K562 (cell line): Measurements from ENCODE around the gene CELA3A. TPM values are rescaled to one million over a fixed set of nuclear protein-coding genes. Genes with fewer than 3 reads are reported as not detected.

Experiments
- ARNT ChIP-seq, 2 experiments: fragments of 450-650 bp; IDR thresholded peaks; 2 replicates each; pipeline ENCODE4 v1.6.1; 2016; ENCODE audit warnings: mild to moderate bottlenecking in 1 of 2
- COPS2 ChIP-seq: fragments of 450-650 bp; conservative IDR thresholded peaks from 2 replicates; pipeline ENCODE4 v1.6.1; 2016; ENCODE audit warnings: mild to moderate bottlenecking, moderate library complexity
- DIDO1 ChIP-seq: fragments of 450-650 bp; IDR thresholded peaks from 2 replicates; pipeline ENCODE4 v1.6.1; 2016; ENCODE audit warnings: low read depth, missing biosample characterization, missing genetic modification characterization
- ETV1 ChIP-seq: fragments of 450-650 bp; conservative IDR thresholded peaks from 2 replicates; pipeline ENCODE4 v1.6.1; 2016; ENCODE audit warnings: missing genetic modification characterization, control low read depth, low read depth, missing compliant biosample characterization
- FOXJ3 ChIP-seq: sonication (generic); formaldehyde crosslinking; IDR thresholded peaks from 2 replicates; pipeline ENCODE4 v1.4.0; 2020; ENCODE audit warnings: mild to moderate bottlenecking, missing genetic modification reagents
- IRF2 ChIP-seq: sonication (generic); formaldehyde crosslinking; IDR thresholded peaks from 2 replicates; pipeline ENCODE4 v1.8.1; 2022; ENCODE audit warnings: mild to moderate bottlenecking, missing genetic modification reagents
- NR4A1 ChIP-seq, 2 experiments: fragments of 250-450 bp in 1 of 2; fragments of 450-650 bp in 1 of 2; sonication (Bioruptor Pico) in 1 of 2; IDR thresholded peaks; 2 replicates each; pipeline versions ENCODE4 v1.4.0 to v1.6.1; 2016 to 2020; ENCODE audit warnings: mild to moderate bottlenecking in 2 of 2, missing compliant biosample characterization in 1 of 2, missing genetic modification characterization in 1 of 2, moderate library complexity in 1 of 2
- PTRF ChIP-seq: fragments of 450-650 bp; IDR thresholded peaks from 2 replicates; pipeline ENCODE4 v1.6.1; 2016; ENCODE audit warnings: mild to moderate bottlenecking, missing genetic modification characterization, missing compliant biosample characterization
- RBM15 ChIP-seq: fragments of 200-400 bp; formaldehyde crosslinking; IDR thresholded peaks from 2 replicates; pipeline ENCODE4 v1.6.1; 2018; ENCODE audit warnings: mild to moderate bottlenecking, low read length, moderate library complexity; ENCODE audit not compliant: insufficient read depth
- SRF ChIP-seq, 2 experiments: fragments of 250-450, 450-650 bp in 1 of 2; sonication (Bioruptor Pico) in 1 of 2; sonication (generic) in 1 of 2; formaldehyde crosslinking; IDR thresholded peaks; 2 replicates each; pipeline versions ENCODE4 v1.5.0 to v1.5.1; 2020 to 2022; ENCODE audit warnings: mild to moderate bottlenecking in 1 of 2, missing genetic modification reagents in 1 of 2
- TEAD2 ChIP-seq: fragments of 450-650 bp; IDR thresholded peaks from 2 replicates; pipeline ENCODE4 v1.6.1; 2016; ENCODE audit warnings: missing genetic modification characterization, control low read depth, missing compliant biosample characterization
- USF1 ChIP-seq: sonication (generic); formaldehyde crosslinking; IDR thresholded peaks from 2 replicates; pipeline ENCODE4 v1.9.0; 2022; ENCODE audit warnings: mild to moderate bottlenecking, missing genetic modification reagents
- ZBTB5 ChIP-seq: fragments of 450-650 bp; IDR thresholded peaks from 2 replicates; pipeline ENCODE4 v1.6.1; 2017; ENCODE audit warnings: antibody characterized with exemption
- ZBTB8A ChIP-seq: fragments of 450-650 bp; IDR thresholded peaks from 2 replicates; pipeline ENCODE4 v1.6.1; 2018; ENCODE audit warnings: mild to moderate bottlenecking, moderate library complexity; ENCODE audit not compliant: partially characterized antibody
- ZNF280B ChIP-seq: fragments of 250-450 bp; sonication (Bioruptor Pico); IDR thresholded peaks from 2 replicates; pipeline ENCODE4 v1.5.1; 2021; ENCODE audit warnings: mild to moderate bottlenecking
- ZNF436 ChIP-seq: fragments of 250-450, 450-650 bp; sonication (Bioruptor Pico); formaldehyde crosslinking; IDR thresholded peaks from 2 replicates; pipeline ENCODE4 v1.7.0; 2020; ENCODE audit warnings: mild to moderate bottlenecking
- polyA plus RNA-seq, 8 experiments: library from polyadenylated mRNA; depleted of rRNA in 4 of 8; stranded (reverse) in 5 of 8; unstranded in 3 of 8; fragments of >200 nt; fragmentation: Nextera tagmentation in 2 of 8; fragmentation: Illumina TruSeq in 1 of 8; extraction: Ambion mirVana in 2 of 8; extraction: Trizol in 1 of 8; gene quantifications; 2 replicates each; pipeline versions ENCODE4 v1.2.1 to v1.2.3, GENCODE V29; 2011 to 2014; ENCODE audit warnings: inconsistent platforms in 1 of 8, missing spikeins in 1 of 8
- total RNA-seq, 7 experiments: library from RNA; depleted of rRNA in 6 of 7; stranded (reverse); fragments of >200 nt in 6 of 7; fragmentation: Illumina TruSeq in 2 of 7; extraction: Trizol in 2 of 7; gene quantifications; 2 replicates each; pipeline versions ENCODE4 v1.2.1 to v1.2.3, GENCODE V29; 2011 to 2021; ENCODE audit warnings: low replicate concordance in 1 of 7
- TF ChIP-seq, protein P1 (sequence below): sonication (generic); formaldehyde crosslinking; IDR thresholded peaks from 2 replicates; pipeline ENCODE4 v1.8.0; 2022; ENCODE audit warnings: missing genetic modification reagents, mild to moderate bottlenecking, moderate library complexity, borderline replicate concordance
- TF ChIP-seq, protein P2 (sequence below): fragments of 250-450 bp; sonication (Bioruptor Pico); IDR thresholded peaks from 2 replicates; pipeline ENCODE4 v1.8.0; 2021; ENCODE audit warnings: borderline replicate concordance, mild to moderate bottlenecking, moderate library complexity; ENCODE audit not compliant: poor library complexity, severe bottlenecking

CELA3A gene
- total and polyA plus RNA-seq, 9 of the 15 experiments (the other 6 are each of a cell fraction or from before 2014, with no cell fraction given) = 5.4 TPM; not detected in 8

DNA sequence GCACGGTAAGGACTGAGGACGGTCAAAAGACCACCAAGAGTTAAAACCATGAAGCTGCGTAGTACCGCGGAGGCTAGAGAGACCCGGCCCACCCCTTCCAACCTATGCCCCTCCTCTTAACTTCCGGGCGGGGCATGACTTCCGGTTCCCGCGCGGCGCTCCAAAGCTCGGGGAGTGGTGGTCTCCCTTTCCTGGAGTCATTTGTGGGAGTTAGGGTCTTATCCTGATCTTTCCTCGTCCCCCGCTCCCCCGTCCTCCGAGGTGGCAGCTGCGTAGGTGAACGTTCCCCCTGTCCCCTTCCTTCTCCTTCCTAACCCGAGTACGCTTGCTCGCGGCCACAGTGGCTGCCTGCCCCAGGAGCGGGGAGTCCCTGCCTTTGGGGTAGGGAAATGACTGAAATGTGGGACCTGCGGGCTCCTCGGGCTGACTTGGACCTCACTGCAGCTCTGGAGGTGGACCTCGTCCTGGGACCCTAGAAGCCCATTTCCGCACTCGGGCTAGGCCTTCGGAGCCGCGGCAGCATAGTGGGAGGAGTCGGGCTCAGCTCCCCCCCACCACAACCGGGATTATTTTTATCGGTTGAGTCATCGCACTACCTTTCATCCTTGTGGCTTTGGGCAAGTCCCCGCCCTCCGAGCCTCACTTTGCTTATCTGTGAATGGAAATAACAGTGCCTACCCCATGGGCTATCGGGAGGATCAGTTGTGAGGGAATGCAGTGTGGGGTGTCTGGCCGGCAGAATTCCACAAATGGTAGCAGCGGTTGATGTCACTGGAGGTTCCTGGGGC lies 24.1 kb downstream of the CELA3A start (continued):
- TF ChIP-seq RBM15 (no peak), ZNF280B (CRISPR knock-in tag) (no peak), ZBTB8A (no peak), FOXJ3 (CRISPR knock-in tag) (no peak), ETV1 (tag) (peak; percentile 76), SRF (CRISPR knock-in tag; IDR thresholded peaks at IDR 0.05) (peak in 1 of 2 experiments; percentile 11; a peak in 1 of 4 replicates), ZNF436 (no peak), PTRF (no peak), NR4A1 (CRISPR knock-in tag; IDR thresholded peaks at IDR 0.05) (0 out of 2 replicates have a peak, but pooled peaks have one; percentile 70), NR4A1 (tag; IDR thresholded peaks at IDR 0.05) (no peak; the same call in 1 of the 2 replicates), ZBTB5 (no peak), DIDO1 (no peak), USF1 (CRISPR knock-in tag) (no peak; the same call in 1 of the 2 replicates), IRF2 (CRISPR knock-in tag) (no peak), ARNT (IDR thresholded peaks at IDR 0.05) (peak; percentile 34 to 67; a peak in 1 of 4 replicates), COPS2 (no peak), TEAD2 (tag) (0 out of 2 replicates have a peak, but pooled peaks have one; percentile 48)
- TF ChIP-seq, protein P1, sequence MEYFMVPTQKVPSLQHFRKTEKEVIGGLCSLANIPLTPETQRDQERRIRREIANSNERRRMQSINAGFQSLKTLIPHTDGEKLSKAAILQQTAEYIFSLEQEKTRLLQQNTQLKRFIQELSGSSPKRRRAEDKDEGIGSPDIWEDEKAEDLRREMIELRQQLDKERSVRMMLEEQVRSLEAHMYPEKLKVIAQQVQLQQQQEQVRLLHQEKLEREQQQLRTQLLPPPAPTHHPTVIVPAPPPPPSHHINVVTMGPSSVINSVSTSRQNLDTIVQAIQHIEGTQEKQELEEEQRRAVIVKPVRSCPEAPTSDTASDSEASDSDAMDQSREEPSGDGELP = peak; percentile 44; the same call in 1 of the 2 replicates
- TF ChIP-seq, protein P2, sequence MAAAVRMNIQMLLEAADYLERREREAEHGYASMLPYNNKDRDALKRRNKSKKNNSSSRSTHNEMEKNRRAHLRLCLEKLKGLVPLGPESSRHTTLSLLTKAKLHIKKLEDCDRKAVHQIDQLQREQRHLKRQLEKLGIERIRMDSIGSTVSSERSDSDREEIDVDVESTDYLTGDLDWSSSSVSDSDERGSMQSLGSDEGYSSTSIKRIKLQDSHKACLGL = peak; percentile 47
